Ishikawa (cell line): Measurements from ENCODE around the gene SH3RF3.

ENCODE experiments used
- CREB1 ChIP-seq: IDR thresholded peaks from 2 replicates; pipeline ENCODE4 v1.6.1; 2012; ENCODE audit warnings: low read depth
- MAX ChIP-seq: IDR thresholded peaks from 2 replicates; pipeline ENCODE4 v1.6.1; 2012
- RAD21 ChIP-seq: IDR thresholded peaks from 2 replicates; pipeline ENCODE4 v1.6.1; 2012; ENCODE audit warnings: low read depth
- TAF1 ChIP-seq: IDR thresholded peaks from 2 replicates; pipeline ENCODE4 v1.6.1; 2012; ENCODE audit warnings: low read depth, mild to moderate bottlenecking
- YY1 ChIP-seq: IDR thresholded peaks from 2 replicates; pipeline ENCODE4 v1.6.1; 2012; ENCODE audit warnings: low read depth

DNA sequence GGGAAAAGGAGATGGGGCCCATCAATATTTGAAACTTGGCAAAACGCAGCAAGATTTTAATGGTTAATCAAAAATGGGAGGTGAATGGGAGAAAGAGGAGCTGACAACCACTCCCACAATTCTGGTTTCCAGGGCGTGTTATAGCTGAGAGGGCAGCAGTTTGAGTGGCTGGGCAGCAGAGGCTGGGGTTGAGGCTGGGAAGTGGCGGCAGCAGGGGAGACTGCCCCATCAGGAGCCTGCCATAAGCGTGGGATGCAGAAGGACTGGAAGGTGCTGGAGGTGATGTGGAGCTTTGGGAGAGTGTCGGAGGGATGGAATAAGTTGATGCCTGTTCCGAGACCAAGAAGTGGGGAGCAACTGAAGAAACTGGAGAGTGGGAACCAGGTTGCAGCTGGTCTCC is 48.9 kb upstream of the SH3RF3 start:
- no peak for TF ChIP-seq YY1
- no peak for TF ChIP-seq TAF1
- no peak for TF ChIP-seq MAX
- no peak for TF ChIP-seq CREB1
- no peak for TF ChIP-seq RAD21
